H1 (cell line): ENCODE results near the gene LENG1. TPM values are rescaled to one million over a fixed set of nuclear protein-coding genes. Genes with fewer than 3 reads are reported as not detected.

Source experiments
- RBBP5 ChIP-seq: IDR thresholded peaks from 2 replicates; pipeline ENCODE4 v1.7.1; 2012; ENCODE audit warnings: low read depth, mild to moderate bottlenecking, inconsistent platforms, low read length, moderate library complexity, borderline replicate concordance
- polyA plus RNA-seq, 7 experiments: library from polyadenylated mRNA; depleted of rRNA in 3 of 7; stranded (reverse) in 5 of 7; unstranded in 2 of 7; fragments of >200 nt in 5 of 7; fragments of 200-250 nt in 2 of 7; gene quantifications; 1 replicate in 5 of 7; 2 replicates in 1 of 7; 4 replicates in 1 of 7; pipeline versions ENCODE4 v1.2.1 to v1.2.3, GENCODE V29; 2011 to 2013; ENCODE audit warnings: missing spikeins in 2 of 7, mixed read lengths in 2 of 7
- total RNA-seq: library from RNA; stranded (reverse); fragmentation: NEBNext Ultra II Directional; extraction: Animal tissue kit (Norgen Biotek cat#: 25700); gene quantifications from 2 replicates; pipeline ENCODE4 v1.2.1, GENCODE V29; 2021
- TF ChIP-seq, protein P1 (sequence below): fragments of 300-600 bp; sonication (generic); IDR thresholded peaks from 2 replicates; pipeline ENCODE4 v1.7.1; 2012; ENCODE audit warnings: low read length, moderate library complexity, mild to moderate bottlenecking, inconsistent platforms; ENCODE audit not compliant: insufficient replicate concordance

The LENG1 gene
- total and polyA plus RNA-seq, 2 of the 8 experiments (the other 6 are each of a cell fraction or from before 2014, with no cell fraction given), result 1.2 to 4.4 TPM

DNA sequence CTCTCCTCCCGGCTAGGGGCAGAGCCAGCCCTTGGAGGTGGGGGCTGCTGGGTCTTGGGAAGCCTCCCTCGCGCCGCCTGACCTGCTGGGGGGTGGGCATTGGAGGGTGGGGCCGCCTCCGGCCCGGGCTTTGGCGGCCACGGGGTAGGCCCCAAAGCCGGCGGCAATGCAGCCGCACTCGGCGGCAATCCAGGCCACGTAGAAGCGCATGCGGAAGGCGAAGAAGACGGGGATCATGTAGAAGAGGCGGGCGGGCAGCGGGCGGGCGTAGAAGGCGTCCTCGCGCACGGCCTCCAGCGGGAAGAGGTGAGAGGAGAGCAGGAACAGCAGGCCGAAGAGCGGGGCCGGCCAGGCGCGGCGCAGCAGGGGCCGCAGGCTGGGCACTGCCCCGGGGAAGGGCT lies 21.2 kb upstream of the LENG1 start (continued):
- TF ChIP-seq, protein P1, sequence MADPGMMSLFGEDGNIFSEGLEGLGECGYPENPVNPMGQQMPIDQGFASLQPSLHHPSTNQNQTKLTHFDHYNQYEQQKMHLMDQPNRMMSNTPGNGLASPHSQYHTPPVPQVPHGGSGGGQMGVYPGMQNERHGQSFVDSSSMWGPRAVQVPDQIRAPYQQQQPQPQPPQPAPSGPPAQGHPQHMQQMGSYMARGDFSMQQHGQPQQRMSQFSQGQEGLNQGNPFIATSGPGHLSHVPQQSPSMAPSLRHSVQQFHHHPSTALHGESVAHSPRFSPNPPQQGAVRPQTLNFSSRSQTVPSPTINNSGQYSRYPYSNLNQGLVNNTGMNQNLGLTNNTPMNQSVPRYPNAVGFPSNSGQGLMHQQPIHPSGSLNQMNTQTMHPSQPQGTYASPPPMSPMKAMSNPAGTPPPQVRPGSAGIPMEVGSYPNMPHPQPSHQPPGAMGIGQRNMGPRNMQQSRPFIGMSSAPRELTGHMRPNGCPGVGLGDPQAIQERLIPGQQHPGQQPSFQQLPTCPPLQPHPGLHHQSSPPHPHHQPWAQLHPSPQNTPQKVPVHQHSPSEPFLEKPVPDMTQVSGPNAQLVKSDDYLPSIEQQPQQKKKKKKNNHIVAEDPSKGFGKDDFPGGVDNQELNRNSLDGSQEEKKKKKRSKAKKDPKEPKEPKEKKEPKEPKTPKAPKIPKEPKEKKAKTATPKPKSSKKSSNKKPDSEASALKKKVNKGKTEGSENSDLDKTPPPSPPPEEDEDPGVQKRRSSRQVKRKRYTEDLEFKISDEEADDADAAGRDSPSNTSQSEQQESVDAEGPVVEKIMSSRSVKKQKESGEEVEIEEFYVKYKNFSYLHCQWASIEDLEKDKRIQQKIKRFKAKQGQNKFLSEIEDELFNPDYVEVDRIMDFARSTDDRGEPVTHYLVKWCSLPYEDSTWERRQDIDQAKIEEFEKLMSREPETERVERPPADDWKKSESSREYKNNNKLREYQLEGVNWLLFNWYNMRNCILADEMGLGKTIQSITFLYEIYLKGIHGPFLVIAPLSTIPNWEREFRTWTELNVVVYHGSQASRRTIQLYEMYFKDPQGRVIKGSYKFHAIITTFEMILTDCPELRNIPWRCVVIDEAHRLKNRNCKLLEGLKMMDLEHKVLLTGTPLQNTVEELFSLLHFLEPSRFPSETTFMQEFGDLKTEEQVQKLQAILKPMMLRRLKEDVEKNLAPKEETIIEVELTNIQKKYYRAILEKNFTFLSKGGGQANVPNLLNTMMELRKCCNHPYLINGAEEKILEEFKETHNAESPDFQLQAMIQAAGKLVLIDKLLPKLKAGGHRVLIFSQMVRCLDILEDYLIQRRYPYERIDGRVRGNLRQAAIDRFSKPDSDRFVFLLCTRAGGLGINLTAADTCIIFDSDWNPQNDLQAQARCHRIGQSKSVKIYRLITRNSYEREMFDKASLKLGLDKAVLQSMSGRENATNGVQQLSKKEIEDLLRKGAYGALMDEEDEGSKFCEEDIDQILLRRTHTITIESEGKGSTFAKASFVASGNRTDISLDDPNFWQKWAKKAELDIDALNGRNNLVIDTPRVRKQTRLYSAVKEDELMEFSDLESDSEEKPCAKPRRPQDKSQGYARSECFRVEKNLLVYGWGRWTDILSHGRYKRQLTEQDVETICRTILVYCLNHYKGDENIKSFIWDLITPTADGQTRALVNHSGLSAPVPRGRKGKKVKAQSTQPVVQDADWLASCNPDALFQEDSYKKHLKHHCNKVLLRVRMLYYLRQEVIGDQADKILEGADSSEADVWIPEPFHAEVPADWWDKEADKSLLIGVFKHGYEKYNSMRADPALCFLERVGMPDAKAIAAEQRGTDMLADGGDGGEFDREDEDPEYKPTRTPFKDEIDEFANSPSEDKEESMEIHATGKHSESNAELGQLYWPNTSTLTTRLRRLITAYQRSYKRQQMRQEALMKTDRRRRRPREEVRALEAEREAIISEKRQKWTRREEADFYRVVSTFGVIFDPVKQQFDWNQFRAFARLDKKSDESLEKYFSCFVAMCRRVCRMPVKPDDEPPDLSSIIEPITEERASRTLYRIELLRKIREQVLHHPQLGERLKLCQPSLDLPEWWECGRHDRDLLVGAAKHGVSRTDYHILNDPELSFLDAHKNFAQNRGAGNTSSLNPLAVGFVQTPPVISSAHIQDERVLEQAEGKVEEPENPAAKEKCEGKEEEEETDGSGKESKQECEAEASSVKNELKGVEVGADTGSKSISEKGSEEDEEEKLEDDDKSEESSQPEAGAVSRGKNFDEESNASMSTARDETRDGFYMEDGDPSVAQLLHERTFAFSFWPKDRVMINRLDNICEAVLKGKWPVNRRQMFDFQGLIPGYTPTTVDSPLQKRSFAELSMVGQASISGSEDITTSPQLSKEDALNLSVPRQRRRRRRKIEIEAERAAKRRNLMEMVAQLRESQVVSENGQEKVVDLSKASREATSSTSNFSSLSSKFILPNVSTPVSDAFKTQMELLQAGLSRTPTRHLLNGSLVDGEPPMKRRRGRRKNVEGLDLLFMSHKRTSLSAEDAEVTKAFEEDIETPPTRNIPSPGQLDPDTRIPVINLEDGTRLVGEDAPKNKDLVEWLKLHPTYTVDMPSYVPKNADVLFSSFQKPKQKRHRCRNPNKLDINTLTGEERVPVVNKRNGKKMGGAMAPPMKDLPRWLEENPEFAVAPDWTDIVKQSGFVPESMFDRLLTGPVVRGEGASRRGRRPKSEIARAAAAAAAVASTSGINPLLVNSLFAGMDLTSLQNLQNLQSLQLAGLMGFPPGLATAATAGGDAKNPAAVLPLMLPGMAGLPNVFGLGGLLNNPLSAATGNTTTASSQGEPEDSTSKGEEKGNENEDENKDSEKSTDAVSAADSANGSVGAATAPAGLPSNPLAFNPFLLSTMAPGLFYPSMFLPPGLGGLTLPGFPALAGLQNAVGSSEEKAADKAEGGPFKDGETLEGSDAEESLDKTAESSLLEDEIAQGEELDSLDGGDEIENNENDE, result no peak
- TF ChIP-seq RBBP5, result no peak
- TF ChIP-seq, all 59 proteins: peak for 0
